ENCODE measurements around the gene CDHR3.
A peak's percentile ranks its signal among the peaks of the same experiment; 100 is the strongest.

CDHR3 gene

GRCh38 chr7:106031300-106032035 lies 68.4 kb downstream of the CDHR3 start:
- DNase-seq: peak; percentile 17

- no peak for DNase-seq
Observed at GRCh38 chr7:106032295-106032694, 69.2 kb downstream of the CDHR3 start.

GRCh38 chr7:106033735-106034134 lies 70.7 kb downstream of the CDHR3 start:
- DNase-seq: no peak

- no peak for DNase-seq
Observed at GRCh38 chr7:106034383-106034782, 71.3 kb downstream of the CDHR3 start.

GRCh38 chr7:106035568-106035967 lies 72.5 kb downstream of the CDHR3 start:
- DNase-seq: no peak

- DNase-seq: no peak
Observed at GRCh38 chr7:106036004-106036403, 72.9 kb downstream of the CDHR3 start.

GRCh38 chr7:106037489-106038176 lies 74.6 kb downstream of the CDHR3 start:
- DNase-seq: no peak

GRCh38 chr7:106038289-106038688 lies 75.2 kb downstream of the CDHR3 start:
- no peak for DNase-seq

- DNase-seq: no peak
Observed at GRCh38 chr7:106038916-106039315, 75.9 kb downstream of the CDHR3 start.

- DNase-seq: no peak
Observed at GRCh38 chr7:106039486-106040060, 76.5 kb downstream of the CDHR3 start.

GRCh38 chr7:106041140-106041717 lies 78.2 kb downstream of the CDHR3 start:
- DNase-seq: no peak

GRCh38 chr7:106042196-106042611 lies 79.1 kb downstream of the CDHR3 start:
- DNase-seq: no peak

GRCh38 chr7:106045139-106045538 lies 82.1 kb downstream of the CDHR3 start:
- DNase-seq: no peak

GRCh38 chr7:106045586-106045985 lies 82.5 kb downstream of the CDHR3 start:
- no peak for DNase-seq

GRCh38 chr7:106047184-106047583 lies 84.1 kb downstream of the CDHR3 start:
- no peak for DNase-seq

- no peak for DNase-seq
Observed at GRCh38 chr7:106047818-106048705, 85.0 kb downstream of the CDHR3 start.

GRCh38 chr7:106048706-106049020 lies 85.6 kb downstream of the CDHR3 start:
- DNase-seq: no peak

GRCh38 chr7:106049139-106049752 lies 86.2 kb downstream of the CDHR3 start:
- DNase-seq: no peak

GRCh38 chr7:106050002-106050745 lies 87.1 kb downstream of the CDHR3 start:
- DNase-seq: no peak

- no peak for DNase-seq
Observed at GRCh38 chr7:106050746-106051117, 87.7 kb downstream of the CDHR3 start.

- DNase-seq: no peak
Observed at GRCh38 chr7:106052681-106053080, 89.6 kb downstream of the CDHR3 start.

GRCh38 chr7:106053109-106053508 lies 90.0 kb downstream of the CDHR3 start:
- no peak for DNase-seq
